Epithelial cell of proximal tubule (primary cell): ENCODE measurements around the gene PLEKHG4B. TPM values are rescaled to one million over a fixed set of nuclear protein-coding genes. Genes with fewer than 3 reads are reported as not detected.

Source experiments
- DNase-seq: peaks from one replicate; pipeline ENCODE4 v3.0.0-alpha.2; 2011; ENCODE audit warnings: low read depth
- H3K4me3 ChIP-seq: 2 replicates; pipeline ENCODE4 v1.5.1; 2011; ENCODE audit warnings: low read depth, mild to moderate bottlenecking, low read length
- total RNA-seq: library from RNA; depleted of rRNA; stranded (reverse); fragments of >200 nt; gene quantifications from 2 replicates; pipeline ENCODE4 v1.2.3, GENCODE V29; 2015
- TF ChIP-seq, protein P1 (sequence below): conservative IDR thresholded peaks from 2 replicates; pipeline ENCODE4 v1.5.1; 2012; ENCODE audit warnings: low read depth, mild to moderate bottlenecking, low read length

PLEKHG4B gene
- total RNA-seq, 1 donor from 2014 or later, result 3.5 TPM

DNA sequence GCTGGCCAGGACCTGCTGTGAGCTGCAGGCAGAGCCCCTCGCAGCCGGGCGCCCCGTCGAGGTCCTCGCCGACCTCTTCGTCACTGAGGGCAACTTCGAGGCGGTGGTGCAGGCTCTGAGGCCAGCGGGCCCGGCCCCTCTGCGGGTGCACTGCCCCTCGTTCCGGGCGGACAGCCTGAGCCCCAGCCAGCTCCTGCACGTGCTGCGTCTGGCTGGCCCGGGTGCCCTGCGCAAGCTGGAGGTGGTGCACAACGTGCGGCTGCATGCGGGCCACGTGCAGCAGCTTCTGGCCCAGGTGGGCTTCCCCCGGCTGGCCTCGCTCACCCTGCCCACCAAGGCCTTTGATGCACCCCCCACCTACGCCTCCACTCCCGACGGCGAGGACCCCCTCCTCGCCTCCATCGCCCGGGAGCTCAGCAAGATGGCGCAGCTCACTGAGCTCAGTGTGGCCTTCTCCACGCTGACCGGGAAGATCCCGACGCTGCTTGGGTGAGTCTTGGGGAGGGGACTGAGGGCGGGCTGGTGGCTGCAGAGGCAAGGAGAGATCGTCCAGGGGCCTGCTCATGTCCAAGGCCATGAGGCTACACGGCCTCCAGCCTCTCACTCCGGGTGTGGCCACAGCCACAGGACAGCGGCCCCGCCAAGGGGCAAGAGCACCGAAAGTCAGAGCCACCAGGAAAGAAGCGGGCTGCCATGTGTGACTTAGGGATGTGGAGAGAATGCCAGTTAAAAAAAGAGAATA lies 100.2 kb downstream of the PLEKHG4B start:
- TF ChIP-seq, protein P1, sequence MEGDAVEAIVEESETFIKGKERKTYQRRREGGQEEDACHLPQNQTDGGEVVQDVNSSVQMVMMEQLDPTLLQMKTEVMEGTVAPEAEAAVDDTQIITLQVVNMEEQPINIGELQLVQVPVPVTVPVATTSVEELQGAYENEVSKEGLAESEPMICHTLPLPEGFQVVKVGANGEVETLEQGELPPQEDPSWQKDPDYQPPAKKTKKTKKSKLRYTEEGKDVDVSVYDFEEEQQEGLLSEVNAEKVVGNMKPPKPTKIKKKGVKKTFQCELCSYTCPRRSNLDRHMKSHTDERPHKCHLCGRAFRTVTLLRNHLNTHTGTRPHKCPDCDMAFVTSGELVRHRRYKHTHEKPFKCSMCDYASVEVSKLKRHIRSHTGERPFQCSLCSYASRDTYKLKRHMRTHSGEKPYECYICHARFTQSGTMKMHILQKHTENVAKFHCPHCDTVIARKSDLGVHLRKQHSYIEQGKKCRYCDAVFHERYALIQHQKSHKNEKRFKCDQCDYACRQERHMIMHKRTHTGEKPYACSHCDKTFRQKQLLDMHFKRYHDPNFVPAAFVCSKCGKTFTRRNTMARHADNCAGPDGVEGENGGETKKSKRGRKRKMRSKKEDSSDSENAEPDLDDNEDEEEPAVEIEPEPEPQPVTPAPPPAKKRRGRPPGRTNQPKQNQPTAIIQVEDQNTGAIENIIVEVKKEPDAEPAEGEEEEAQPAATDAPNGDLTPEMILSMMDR, result no peak
- DNase-seq, result no peak
- no peak overlapping the region for H3K4me3 ChIP-seq

DNA sequence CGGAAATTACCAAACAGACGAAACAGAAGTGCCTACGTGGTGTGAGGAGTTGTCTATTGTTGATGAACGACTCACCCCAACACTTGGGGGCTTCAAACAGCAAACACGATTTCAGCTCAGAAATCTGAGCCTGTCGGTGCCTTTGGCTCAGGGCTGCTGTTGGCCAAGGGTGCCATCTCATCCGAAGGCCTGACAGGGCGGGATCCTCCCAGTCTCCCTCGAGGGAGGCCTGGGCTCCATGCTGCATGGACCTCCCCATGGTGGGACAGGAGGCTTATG lies 100.7 kb downstream of the PLEKHG4B start:
- TF ChIP-seq, protein P1, result no peak
- DNase-seq, result no peak
- H3K4me3 ChIP-seq, result no peak overlapping the region

DNA sequence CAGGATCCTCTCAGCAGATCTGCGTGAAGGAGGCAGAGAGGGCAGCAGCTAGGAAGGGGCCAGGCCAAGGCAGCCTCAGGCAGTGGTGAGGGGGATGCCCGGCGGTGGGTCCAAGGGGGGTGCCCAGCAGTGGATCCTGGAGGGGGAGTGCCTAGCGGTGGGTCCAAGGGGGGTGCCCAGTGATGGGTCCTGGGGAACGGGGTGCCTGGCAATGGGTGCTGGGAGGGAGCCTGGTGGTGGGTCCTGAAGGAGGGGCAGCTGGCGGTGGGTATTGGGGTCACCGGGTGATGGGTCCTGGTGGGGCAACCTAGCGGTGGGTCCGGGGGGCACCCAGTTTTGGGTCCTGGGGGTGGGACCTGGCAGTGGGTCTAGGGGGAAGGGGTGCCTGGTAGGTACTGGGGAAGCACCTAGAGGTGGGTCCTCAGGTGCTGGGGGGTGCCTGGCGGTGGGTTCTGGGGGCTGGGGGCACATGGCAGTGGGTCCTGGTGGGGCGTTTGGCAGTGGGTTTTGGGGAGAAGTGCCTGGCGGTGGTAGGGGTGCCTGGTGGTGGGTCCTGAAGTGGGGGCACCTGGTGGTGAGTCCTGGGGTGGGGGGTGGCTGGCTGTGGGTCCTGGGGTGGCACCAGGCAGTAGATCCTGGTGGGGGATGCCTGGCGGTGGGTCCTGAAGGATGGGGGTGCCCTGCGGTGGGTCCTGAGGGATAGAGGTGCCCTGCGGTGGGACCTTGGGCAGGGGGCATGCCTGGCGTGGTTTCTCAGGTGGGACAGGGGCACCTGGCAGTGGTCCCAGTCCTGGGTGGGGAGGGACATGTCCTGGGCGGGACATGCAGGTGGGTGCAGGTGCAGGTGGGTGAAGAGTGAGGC lies 101.2 kb downstream of the PLEKHG4B start:
- TF ChIP-seq, protein P1, result no peak
- H3K4me3 ChIP-seq, result no peak overlapping the region
- DNase-seq, result no peak

DNA sequence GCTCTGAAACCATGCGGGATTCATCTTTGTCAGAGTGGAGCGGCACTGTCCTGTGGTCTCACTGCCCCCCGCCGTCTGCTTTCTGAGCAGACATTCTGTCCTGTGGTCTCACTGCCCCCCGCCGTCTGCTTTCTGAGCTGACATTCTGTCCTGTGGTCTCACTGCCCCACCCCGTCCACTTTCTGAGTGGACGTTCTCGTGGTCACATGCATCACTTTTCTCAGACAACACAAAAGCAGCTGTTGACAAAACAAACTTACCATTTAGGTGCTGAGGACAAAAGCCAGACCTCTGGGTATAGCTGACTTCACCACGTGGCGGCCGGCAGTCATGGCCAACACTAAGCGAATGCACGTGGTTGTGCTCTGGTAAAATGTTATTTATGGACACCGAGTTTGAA lies 102.1 kb downstream of the PLEKHG4B start:
- no peak overlapping the region for H3K4me3 ChIP-seq
- TF ChIP-seq, protein P1, result no peak
- DNase-seq, result no peak

DNA sequence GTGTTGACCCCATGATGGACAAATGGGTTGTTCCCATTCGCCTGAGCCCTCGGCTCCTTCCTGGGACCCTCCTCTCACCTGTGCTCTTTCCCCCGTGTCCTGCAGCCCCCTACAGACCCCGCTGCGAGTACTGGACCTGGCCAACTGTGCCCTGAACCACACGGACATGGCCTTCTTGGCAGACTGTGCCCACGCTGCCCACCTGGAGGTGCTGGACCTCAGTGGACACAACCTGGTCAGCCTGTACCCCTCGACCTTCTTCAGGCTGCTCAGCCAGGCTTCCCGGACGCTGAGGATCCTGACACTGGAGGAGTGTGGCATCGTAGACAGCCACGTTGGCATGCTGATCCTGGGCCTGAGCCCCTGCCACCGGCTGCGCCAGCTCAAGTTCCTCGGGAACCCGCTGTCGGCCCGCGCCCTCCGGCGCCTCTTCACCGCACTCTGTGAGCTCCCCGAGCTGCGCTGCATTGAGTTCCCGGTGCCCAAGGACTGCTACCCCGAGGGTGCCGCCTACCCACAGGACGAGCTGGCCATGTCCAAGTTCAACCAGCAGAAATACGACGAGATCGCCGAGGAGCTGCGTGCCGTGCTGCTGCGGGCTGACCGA lies 102.7 kb downstream of the PLEKHG4B start:
- no peak for DNase-seq
- H3K4me3 ChIP-seq, result no peak overlapping the region
- TF ChIP-seq, protein P1, result no peak

DNA sequence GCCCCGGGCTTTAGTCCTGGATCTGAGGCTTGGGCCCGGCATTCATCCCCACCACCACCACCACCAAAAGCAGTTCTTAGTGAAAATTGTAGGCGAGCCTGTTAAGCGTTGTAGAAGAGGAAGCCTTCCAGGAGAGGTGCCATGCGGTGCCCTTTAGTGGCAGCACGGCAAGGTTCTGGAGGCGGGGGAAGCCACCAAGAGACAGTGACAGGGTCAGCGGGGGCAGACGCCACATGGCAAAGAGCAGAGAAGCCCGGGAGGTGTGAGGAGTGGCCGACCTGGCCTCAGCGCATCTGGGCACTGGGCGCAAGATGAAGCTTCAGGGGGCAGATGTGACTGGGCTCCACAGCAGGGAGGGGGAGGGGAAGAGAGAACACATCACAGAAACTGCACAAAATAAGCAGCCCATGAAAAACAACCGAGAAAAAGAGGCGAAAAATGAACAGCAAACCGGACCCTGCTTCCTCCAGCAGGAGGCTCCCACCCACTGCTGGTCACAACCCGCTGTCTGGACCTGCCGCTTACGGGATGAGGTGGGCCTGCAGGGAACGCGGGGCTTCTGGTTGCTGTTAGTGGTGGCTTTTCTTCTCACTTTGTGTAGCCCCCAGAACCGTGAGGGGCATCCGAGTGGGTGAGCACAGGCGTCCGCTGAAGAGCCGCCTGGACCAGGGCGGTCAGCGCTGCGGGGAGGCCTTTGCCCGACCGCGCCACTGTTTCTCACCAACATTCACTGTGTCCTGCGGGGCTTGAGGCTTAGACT lies 103.6 kb downstream of the PLEKHG4B start:
- no peak for DNase-seq
- no peak overlapping the region for H3K4me3 ChIP-seq
- TF ChIP-seq, protein P1, result no peak
